Measurements from ENCODE around the gene DARS1.

DNA sequence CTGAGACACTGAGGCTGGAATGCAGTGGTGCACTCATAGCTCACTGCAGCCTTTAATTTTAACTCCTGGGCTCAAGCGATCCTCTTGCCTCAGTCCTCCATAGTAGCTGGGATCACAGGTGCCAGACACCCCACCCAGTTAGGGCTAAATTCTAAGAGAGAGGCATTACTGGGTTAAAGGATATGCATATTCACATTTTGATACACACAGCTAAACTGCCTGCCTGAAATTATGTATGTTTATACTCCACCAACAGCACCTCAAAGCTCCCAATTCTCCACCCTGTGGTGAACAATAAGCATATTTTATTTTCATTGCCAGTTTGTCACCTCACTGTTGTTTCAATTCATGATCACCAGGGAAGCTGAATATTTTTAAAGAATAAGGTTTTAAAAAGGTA, 90.5 kb downstream of the DARS1 start:
- TF ChIP-seq ZNF30 (CRISPR knock-in tag; IDR thresholded peaks at IDR 0.05) = no peak
- TF ChIP-seq, protein P1, sequence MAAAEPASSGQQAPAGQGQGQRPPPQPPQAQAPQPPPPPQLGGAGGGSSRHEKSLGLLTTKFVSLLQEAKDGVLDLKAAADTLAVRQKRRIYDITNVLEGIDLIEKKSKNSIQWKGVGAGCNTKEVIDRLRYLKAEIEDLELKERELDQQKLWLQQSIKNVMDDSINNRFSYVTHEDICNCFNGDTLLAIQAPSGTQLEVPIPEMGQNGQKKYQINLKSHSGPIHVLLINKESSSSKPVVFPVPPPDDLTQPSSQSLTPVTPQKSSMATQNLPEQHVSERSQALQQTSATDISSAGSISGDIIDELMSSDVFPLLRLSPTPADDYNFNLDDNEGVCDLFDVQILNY (CRISPR knock-in tag; conservative IDR thresholded peaks at IDR 0.05) = no peak
- no peak for TF ChIP-seq ELF4 (CRISPR knock-in tag; IDR thresholded peaks at IDR 0.05; ENCODE audit: borderline replicate concordance)
- TF ChIP-seq, protein P2, sequence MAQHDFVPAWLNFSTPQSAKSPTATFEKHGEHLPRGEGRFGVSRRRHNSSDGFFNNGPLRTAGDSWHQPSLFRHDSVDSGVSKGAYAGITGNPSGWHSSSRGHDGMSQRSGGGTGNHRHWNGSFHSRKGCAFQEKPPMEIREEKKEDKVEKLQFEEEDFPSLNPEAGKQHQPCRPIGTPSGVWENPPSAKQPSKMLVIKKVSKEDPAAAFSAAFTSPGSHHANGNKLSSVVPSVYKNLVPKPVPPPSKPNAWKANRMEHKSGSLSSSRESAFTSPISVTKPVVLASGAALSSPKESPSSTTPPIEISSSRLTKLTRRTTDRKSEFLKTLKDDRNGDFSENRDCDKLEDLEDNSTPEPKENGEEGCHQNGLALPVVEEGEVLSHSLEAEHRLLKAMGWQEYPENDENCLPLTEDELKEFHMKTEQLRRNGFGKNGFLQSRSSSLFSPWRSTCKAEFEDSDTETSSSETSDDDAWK (CRISPR knock-in tag; IDR thresholded peaks at IDR 0.05) = no peak
